A549 (cell line): ENCODE data around the gene PRPSAP1.

ENCODE experiments used
- CHD2 ChIP-seq: fragments of 150-350 bp; IDR thresholded peaks from 2 replicates; pipeline ENCODE4 v1.6.1; 2014; ENCODE audit warnings: low read length; ENCODE audit not compliant: partially characterized antibody
- CHD4 ChIP-seq: fragments of 200-600 bp; sonication (generic); IDR thresholded peaks from 2 replicates; pipeline ENCODE4 v1.6.1; 2016; ENCODE audit warnings: antibody characterized with exemption, mild to moderate bottlenecking, borderline replicate concordance
- CTCF ChIP-seq: fragments of >200 bp; sonication (Bioruptor Twin); formaldehyde crosslinking; IDR thresholded peaks from 3 replicates; pipeline ENCODE4 v1.5.1; 2016
- HDAC2 ChIP-seq: fragments of 200-600 bp; sonication (generic); IDR thresholded peaks from 2 replicates; pipeline ENCODE4 v1.6.1; 2016
- POLR2A ChIP-seq: IDR thresholded peaks from 2 replicates; pipeline ENCODE4 v1.6.1; 2012; ENCODE audit warnings: mild to moderate bottlenecking, low read length
- REST ChIP-seq: fragments of 200-600 bp; sonication (generic); IDR thresholded peaks from 2 replicates; pipeline ENCODE4 v1.6.1; 2016; ENCODE audit warnings: antibody characterized with exemption, mild to moderate bottlenecking, moderate library complexity
- TP53 ChIP-seq: fragments of 250-450 bp; sonication (Bioruptor Pico); IDR thresholded peaks from 2 replicates; pipeline ENCODE4 v1.5.0; 2021; ENCODE audit warnings: mild to moderate bottlenecking, moderate library complexity

- TF ChIP-seq POLR2A (no peak), TP53 (CRISPR knock-in tag) (no peak), CTCF (no peak), CHD4 (no peak), REST (no peak), HDAC2 (no peak), CHD2 (no peak)
These were observed 45.8 kb upstream of the PRPSAP1 start for GRCh38 chr17:76399175-76400172.
